HG02973 (cell line): ENCODE results near the gene PXDC1.
"Not testable (repeated sequence)": the region's sequence is repeated elsewhere in the genome, so short reads cannot be mapped to it uniquely, and the experiment has no call there.

Experiments used
- ATAC-seq: cut with Tn5 transposase; IDR thresholded peaks from one replicate; pipeline ENCODE4 v1.9.1; 2021; ENCODE audit warnings: moderate library complexity; ENCODE audit not compliant: unreplicated experiment

PXDC1 gene

GRCh38 chr6:3782876-3783832, 31.6 kb upstream of the PXDC1 start:
- ATAC-seq, result no peak

DNA sequence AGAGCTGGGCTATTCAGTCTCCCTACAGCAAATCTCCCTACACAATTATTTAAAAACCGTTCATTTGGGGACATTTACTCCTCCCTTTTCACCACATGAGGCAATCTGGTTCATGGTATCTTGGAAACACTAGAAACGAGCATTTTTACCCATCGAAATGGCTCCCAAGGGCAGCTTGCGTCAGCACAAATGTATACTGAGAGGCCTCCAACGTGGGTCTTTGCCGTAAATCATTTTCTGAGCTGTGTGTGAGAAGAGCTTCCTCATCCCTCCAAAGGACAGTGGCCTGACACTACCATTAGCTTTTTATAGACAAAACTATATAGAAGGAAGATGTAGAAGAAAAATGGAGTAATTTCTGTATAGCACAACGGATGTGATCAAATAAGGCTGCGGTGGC, 30.0 kb upstream of the PXDC1 start:
- no peak for ATAC-seq

DNA sequence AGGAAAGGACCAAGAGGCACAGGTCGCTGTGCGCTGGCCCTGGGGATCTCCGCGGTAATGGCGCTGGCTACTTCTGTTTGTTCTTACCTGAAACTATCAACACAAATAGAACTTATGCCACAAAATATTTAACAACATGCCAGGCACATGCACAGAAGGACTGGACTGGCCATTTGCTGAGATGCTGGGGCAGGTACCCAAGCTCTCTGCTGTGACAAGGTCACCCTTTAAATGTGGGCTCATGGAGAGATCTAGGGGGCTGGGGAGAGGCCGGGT, 28.0 kb upstream of the PXDC1 start:
- no peak for ATAC-seq

GRCh38 chr6:3778701-3779573, 27.4 kb upstream of the PXDC1 start:
- no peak for ATAC-seq

DNA sequence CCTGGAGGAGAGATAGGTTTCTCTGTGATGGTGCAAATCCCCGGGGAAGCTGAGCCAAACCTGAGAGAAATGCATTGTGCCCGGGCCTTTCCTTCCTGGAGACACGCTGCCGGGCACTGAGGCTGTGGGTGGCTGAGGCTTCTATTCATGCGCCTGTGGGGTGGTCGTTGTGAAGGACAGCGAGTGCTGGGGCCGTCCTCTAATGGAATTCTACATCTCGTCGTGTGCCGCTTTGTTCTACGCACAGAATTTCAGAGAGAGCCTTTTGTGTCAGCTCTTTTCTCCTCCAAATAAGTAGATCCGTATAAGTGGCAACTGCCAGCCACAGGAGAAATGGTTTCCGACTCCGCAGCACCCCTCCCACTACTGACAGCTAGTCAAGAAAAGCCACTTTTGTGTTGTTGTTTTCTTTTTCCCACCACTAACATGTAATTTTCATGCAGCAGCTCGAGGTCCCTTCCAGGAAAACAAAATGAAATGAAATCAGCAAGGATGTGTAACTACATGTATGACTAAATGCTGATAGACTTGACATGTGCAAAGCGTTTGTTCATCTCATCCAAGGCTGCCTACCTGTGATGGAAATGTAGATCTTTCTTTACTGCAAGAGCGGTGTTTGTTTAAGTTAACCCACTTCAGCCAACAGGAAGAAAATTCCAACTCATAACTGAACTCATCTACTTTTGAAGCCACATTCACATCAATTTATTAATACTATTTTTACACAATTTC, 26.4 kb upstream of the PXDC1 start:
- no peak for ATAC-seq

GRCh38 chr6:3776881-3777507, 25.5 kb upstream of the PXDC1 start:
- ATAC-seq, result no peak

DNA sequence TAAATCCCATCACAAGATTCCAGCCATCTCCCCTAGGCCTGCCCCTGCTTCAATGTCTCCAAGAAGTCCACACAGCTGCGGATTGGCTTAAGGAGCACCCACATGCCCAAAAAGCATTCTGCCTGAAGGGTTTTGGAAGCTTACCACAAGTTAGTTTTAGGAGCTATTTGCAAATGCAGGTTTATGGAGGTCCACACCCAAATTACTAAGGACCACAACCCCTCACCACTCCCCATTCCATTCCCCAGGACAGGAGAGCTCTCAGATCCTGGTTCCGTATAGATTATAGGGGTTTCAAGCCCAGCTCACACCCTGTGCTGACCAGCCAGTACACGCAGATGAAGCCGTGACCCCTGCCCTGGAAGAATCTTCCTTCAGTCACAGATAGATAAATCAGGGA, 24.3 kb upstream of the PXDC1 start:
- ATAC-seq, result no peak

DNA sequence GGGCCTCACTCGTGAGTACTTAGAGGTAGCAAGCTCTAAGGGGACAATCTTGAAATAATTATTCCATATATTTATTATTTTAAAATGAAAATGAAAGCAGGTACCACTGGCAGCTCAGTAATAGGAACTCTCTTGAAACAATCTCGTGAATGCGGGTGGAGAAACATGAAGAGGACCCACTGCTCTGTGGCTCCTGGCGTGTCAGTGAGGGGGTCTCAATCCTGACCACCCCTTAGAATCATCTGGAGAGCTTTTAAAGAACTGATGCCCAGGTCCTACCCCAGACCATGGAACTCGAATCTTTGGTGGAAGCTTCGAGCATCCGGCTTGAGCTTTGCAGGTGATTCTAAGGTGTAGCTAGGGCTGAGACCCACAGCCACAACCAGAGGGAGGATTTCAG, 23.9 kb upstream of the PXDC1 start:
- no peak for ATAC-seq

DNA sequence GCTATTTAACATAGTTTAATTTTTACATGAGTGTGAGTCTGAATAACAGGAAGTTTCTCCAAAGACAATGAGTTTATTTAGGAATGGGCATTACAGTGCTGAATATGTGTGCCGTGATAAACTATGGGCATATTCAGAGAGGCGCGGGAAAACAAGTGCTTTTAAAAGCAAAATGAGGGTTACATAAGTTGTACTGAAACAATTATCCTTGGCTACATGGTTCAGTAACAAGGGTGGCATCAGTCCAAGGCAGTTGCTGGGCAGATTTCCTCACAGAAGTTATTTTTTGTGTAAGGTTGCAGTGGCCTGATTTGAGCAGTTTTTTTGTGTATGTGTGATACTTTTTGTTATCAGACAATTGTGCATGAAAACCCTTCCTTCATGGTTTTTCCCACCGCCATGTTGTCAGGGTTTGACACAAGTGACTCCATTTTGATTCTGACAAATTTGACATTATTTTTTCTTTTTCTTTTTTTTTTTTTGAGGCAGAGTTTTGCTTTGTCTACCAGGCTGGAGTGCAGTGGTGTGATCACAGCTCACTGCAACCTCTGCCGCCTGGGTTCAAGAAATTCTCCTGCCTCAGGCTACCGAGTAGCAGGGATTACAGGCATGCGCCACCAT, 22.3 kb upstream of the PXDC1 start:
- ATAC-seq, result no peak

DNA sequence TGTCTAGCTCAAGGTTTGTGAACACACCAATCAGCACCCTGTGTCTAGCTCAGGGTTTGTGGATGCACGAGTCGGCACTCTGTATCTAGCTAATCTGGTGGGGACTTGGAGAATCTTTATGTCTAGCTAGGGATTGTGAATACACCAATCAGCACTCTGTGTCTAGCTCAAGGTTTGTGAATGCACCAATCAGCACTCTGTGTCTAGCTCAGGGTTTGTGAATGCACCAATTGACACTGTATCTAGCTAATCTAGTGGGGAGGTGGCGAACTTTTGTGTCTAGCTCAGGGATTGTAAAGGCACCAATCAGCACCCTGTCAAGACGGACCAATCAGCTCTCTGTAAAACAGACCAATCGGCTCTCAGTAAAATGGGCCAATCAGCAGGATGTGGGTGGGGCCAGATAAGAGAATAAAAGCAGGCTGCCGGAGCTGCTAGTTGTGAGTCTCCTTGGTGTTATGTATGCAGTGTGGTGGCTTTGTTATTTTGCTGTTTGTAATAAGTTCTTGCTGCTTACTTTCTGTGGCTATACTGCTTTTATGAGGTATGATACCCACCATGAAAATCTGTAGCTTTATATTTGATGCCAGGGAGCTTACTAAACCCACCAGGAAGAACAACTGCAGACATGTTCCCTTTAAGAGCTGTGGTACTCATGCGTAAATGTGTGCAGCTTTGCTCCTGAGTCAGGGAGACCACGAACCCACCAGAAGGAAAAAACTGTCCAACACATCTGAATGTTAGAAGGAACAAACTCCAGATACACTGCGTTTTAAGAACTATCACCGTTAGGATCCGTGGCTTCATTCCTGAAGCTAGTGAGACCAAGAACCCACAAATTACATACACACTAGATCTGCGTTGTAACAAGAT, 20.9 kb upstream of the PXDC1 start:
- not testable (repeated sequence) for ATAC-seq

DNA sequence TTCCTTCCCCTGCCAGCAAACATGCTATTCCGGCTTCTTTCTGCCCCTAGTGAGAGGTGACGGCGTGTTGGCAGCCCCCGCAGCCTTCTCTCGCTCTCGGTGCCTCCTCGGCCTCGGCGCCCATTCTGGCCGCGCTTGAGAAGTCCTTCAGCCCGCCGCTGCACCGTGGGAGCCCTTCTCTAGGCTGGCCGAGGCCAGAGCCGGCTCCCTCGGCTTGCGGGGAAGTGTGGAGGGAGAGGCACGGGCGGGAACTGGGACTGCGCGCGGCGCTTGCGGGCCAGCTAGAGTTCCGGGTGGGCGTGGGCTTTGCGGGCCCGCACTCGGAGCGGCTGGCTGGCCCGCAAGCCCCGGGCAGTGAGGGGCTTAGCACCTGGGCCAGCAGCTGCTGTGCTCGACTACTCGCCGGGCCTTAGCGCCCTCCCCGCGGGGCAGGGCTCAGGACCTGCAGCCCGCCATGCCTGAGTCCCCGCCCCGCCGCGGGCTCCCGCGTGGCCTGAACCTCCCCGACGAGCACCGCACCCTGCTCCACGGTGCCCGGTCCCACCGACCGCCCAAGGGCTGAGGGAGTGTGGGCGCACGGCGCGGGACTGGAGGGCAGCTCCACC, 20.0 kb upstream of the PXDC1 start:
- ATAC-seq, result no peak

DNA sequence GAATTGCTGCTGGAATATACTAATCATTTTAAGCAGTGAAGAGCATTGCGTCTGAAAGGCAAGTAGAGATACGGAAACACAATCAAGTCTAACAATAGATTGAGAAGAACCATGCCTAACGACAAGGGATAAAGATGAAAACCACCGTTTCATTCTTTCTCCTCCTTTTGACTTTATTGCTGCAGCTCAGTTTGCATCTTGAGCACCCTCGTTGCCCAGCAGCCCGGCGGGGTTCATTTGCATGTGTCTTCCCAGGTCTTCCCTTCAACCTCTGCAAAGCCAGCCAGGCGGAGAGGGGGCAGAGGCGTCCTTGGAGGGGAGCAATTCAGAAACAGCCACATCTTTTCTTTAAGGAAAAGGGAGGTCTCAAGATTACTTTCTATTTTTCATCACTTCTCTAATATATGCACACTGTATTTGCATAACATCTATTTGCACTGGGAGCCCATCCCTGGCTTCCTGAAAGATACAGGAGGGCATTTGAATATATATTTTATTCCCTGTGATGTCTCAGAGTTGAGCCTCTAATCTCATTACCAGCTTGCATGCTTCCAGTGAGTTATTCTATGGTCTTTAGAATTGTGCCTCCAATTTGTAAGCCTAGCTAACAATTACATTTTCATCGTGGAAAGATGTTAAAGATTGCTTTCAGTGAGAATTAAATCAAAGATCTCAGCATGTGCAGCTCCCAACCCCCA, 18.7 kb upstream of the PXDC1 start:
- ATAC-seq, result no peak

- ATAC-seq, result no peak
Measured at GRCh38 chr6:3769610-3770009, 18.1 kb upstream of the PXDC1 start.

GRCh38 chr6:3768502-3768901, 17.0 kb upstream of the PXDC1 start:
- no peak for ATAC-seq

- not testable (repeated sequence) for ATAC-seq
Measured at GRCh38 chr6:3767483-3767882, 16.0 kb upstream of the PXDC1 start.

- ATAC-seq, result no peak
Measured at GRCh38 chr6:3766214-3766613, 14.7 kb upstream of the PXDC1 start.

DNA sequence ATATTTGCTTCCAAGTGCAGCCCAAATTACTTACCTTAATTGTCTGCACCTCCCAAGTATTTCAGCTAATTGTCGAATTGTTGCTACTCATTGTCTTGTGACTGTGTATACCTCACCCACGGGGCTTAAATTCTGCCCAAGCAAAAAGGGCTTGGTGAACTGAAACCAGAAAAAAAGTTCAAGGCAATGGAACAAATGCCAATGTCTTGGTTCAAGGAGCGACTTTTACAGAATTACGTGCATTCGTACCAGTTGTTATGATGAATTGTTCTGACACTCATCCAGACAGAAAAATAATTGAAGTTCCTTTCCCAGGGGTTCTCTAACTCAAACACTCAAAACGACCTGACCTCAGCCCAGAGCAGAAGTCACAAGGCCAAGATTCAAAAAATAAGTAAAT, 13.9 kb upstream of the PXDC1 start:
- no peak for ATAC-seq

- ATAC-seq, result no peak
Measured at GRCh38 chr6:3764516-3765335, 13.2 kb upstream of the PXDC1 start.
